Ishikawa (cell line): ENCODE measurements around the gene LIMCH1.

Experiments used
- CEBPB ChIP-seq: IDR thresholded peaks from 2 replicates; pipeline ENCODE4 v1.6.1; 2012
- CREB1 ChIP-seq: IDR thresholded peaks from 2 replicates; pipeline ENCODE4 v1.6.1; 2012; ENCODE audit warnings: low read depth
- EGR1 ChIP-seq: IDR thresholded peaks from 2 replicates; pipeline ENCODE4 v1.6.1; 2012
- EP300 ChIP-seq: IDR thresholded peaks from 2 replicates; pipeline ENCODE4 v1.6.1; 2012; ENCODE audit warnings: borderline replicate concordance
- FOXM1 ChIP-seq: IDR thresholded peaks from 2 replicates; pipeline ENCODE4 v1.6.1; 2012; ENCODE audit warnings: low read depth, borderline replicate concordance
- MAX ChIP-seq: IDR thresholded peaks from 2 replicates; pipeline ENCODE4 v1.6.1; 2012
- NFIC ChIP-seq: IDR thresholded peaks from 2 replicates; pipeline ENCODE4 v1.6.1; 2012
- RAD21 ChIP-seq: IDR thresholded peaks from 2 replicates; pipeline ENCODE4 v1.6.1; 2012; ENCODE audit warnings: low read depth
- REST ChIP-seq: IDR thresholded peaks from 2 replicates; pipeline ENCODE4 v1.6.1; 2012; ENCODE audit warnings: low read depth, mild to moderate bottlenecking
- TAF1 ChIP-seq: IDR thresholded peaks from 2 replicates; pipeline ENCODE4 v1.6.1; 2012; ENCODE audit warnings: low read depth, mild to moderate bottlenecking
- TCF12 ChIP-seq: IDR thresholded peaks from 2 replicates; pipeline ENCODE4 v1.6.1; 2012; ENCODE audit warnings: low read depth
- TEAD4 ChIP-seq: IDR thresholded peaks from 2 replicates; pipeline ENCODE4 v1.6.1; 2012
- USF1 ChIP-seq: IDR thresholded peaks from 2 replicates; pipeline ENCODE4 v1.6.1; 2012
- YY1 ChIP-seq: IDR thresholded peaks from 2 replicates; pipeline ENCODE4 v1.6.1; 2012; ENCODE audit warnings: low read depth
- ZBTB7A ChIP-seq: IDR thresholded peaks from 2 replicates; pipeline ENCODE4 v1.6.1; 2012; ENCODE audit warnings: low read depth

The LIMCH1 gene

GRCh38 chr4:41683326-41683725, 145.4 kb downstream of the LIMCH1 start:
- no peak for TF ChIP-seq YY1
- no peak for TF ChIP-seq REST
- no peak for TF ChIP-seq TEAD4
- no peak for TF ChIP-seq NFIC
- TF ChIP-seq CEBPB = no peak
- no peak for TF ChIP-seq EP300
- no peak for TF ChIP-seq FOXM1
- no peak for TF ChIP-seq EGR1
- no peak for TF ChIP-seq TAF1
- no peak for TF ChIP-seq MAX
- TF ChIP-seq CREB1 = no peak
- TF ChIP-seq RAD21 = no peak
- no peak for TF ChIP-seq USF1
- TF ChIP-seq TCF12 = no peak
- no peak for TF ChIP-seq ZBTB7A

- TF ChIP-seq REST (no peak), MAX (no peak), EGR1 (no peak), ZBTB7A (no peak), RAD21 (no peak), EP300 (no peak), NFIC (no peak), FOXM1 (no peak), CEBPB (no peak)
Measured at GRCh38 chr4:41686893-41687292, 148.9 kb downstream of the LIMCH1 start.

GRCh38 chr4:41687971-41688370, 150.0 kb downstream of the LIMCH1 start:
- no peak for TF ChIP-seq ZBTB7A
- TF ChIP-seq USF1 = no peak
- TF ChIP-seq EGR1 = no peak
- TF ChIP-seq EP300 = no peak
- TF ChIP-seq MAX = no peak
- no peak for TF ChIP-seq CEBPB
- no peak for TF ChIP-seq FOXM1
- no peak for TF ChIP-seq TAF1
- no peak for TF ChIP-seq CREB1
- no peak for TF ChIP-seq RAD21
- no peak for TF ChIP-seq TEAD4
- TF ChIP-seq YY1 = no peak
- no peak for TF ChIP-seq NFIC
- no peak for TF ChIP-seq REST
- no peak for TF ChIP-seq TCF12

GRCh38 chr4:41692717-41693345, 154.9 kb downstream of the LIMCH1 start:
- no peak for TF ChIP-seq CREB1
- peak; percentile 90 for TF ChIP-seq RAD21
- TF ChIP-seq YY1 = 0 out of 2 replicates have a peak, but pooled peaks have one; percentile 35

- peak; percentile 55 for TF ChIP-seq RAD21
- no peak for TF ChIP-seq ZBTB7A
- TF ChIP-seq EGR1 = no peak
- TF ChIP-seq REST = no peak
Measured at GRCh38 chr4:41693629-41694028, 155.7 kb downstream of the LIMCH1 start.
